Articular chondrocyte of knee joint (primary cell): Measurements from ENCODE around the gene MCM3AP. TPM values are rescaled to one million over a fixed set of nuclear protein-coding genes. Genes with fewer than 3 reads are reported as not detected.

ENCODE experiments used
- total RNA-seq: library from RNA; depleted of rRNA; stranded (reverse); fragments of >200 nt; gene quantifications from 2 replicates; pipeline ENCODE4 v1.2.3, GENCODE V29; 2012

The MCM3AP gene
- 71.5 and 72.8 TPM in 2 replicates for total RNA-seq

DNA sequence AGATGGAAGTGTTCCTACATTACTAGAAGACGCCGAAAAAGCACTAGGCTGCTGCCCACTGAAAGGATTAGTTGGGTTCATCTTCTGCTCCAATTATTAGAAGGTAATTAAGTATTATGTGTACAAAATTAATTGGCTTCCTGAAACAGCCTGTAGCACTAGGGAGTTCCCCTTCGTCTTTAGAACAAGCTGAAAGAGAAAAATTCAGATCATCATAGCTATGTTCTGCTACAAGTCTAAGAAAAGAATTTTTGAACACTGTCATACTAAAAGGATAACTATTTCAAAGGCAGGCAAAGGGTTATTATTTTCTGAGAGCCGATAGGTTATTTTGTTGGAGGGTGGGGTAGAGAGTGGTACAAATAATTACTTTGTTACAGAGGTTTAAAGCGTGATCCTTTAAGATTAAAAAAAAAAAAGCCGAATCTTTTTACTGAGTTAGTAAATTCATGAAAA lies at the start of gene MCM3AP:
Gene MCM3AP (minus strand): TSS at position 406 of the 456 bp plus-strand sequence. CDS start 325 bp downstream, at position 81.

GRCh38 chr21:46323710-46324389 lies 38.4 kb upstream of the MCM3AP start, which contains the start of the genes C21orf58 and PCNT:
Gene C21orf58, minus strand, starts transcription at chr21:46323870. Its CDS starts 1,132 bp downstream, at chr21:46322738.
Gene PCNT, plus strand, starts transcription at chr21:46324156. Its CDS starts 73 bp downstream, at chr21:46324229.

GRCh38 chr21:46285761-46286647 lies 593 bp upstream of the MCM3AP start, which contains the start of gene YBEY:
Gene YBEY, plus strand, starts transcription at chr21:46286342. Its CDS starts 572 bp downstream, at chr21:46286914.

DNA sequence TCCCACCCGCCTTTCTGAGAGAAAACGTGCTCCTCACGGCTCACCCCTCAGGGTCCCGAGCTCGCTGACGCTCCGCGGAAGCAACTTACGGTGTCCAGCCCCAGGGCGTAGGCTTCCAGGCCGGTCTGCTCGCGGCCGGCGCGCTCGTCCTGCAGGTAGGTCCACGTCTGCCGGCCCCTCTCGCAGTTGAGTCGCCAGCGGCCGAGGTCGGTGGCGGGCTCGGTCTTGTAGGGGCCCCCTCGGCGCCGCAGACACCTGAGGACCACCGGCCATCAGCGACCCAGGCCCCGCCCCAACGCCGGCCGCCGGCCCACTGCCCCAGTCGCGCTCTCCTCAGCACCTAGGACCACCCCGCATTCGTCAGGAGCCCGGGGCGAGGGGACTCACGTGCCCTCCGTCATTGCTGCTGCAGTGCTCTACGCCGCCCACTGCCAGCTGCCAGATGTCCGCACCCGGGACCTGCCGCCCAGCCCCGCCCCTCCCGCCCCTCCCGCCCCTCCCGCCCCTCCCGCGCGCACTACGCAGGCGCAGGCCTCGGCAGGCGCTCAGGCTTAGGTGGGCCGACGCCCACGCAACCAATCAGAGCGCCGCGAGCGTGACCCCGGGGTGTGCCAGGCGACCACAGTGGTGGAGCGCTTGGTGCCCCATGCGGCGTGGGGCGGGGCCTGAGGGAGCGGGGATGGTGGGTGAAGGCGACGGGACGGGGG lies 56.9 kb downstream of the MCM3AP start, which contains the start of gene LSS:
Gene LSS (minus strand): TSS at position 430 of the 707 bp plus-strand sequence. CDS start 29 bp downstream, at position 401.

Other genes with a start within 250 kb of the MCM3AP start
- 1,072 and 1,206 TPM in 2 replicates for gene COL6A2, start 187.5 kb downstream of the MCM3AP start, total RNA-seq
- 0.11 TPM in 1 of 2 replicates, not detected in the other for gene FTCD, start 130.0 kb downstream of the MCM3AP start, total RNA-seq
- gene SPATC1L, start 101.2 kb downstream of the MCM3AP start, total RNA-seq: 2.4 and 4.7 TPM in 2 replicates
- 53.6 and 59.7 TPM in 2 replicates for gene LSS, start 56.8 kb downstream of the MCM3AP start, total RNA-seq
- gene YBEY, start 731 bp upstream of the MCM3AP start, total RNA-seq: 14.8 and 18.8 TPM in 2 replicates
- 2.9 and 3.8 TPM in 2 replicates for gene C21orf58, start 38.3 kb upstream of the MCM3AP start, total RNA-seq
- gene PCNT, start 38.5 kb upstream of the MCM3AP start, total RNA-seq: 22.7 and 29.5 TPM in 2 replicates
- 29.8 and 30.8 TPM in 2 replicates for gene DIP2A, start 173.3 kb upstream of the MCM3AP start, total RNA-seq